Choroid plexus epithelial cell (primary cell): Measurements from ENCODE around the gene CENPX.
"Not testable (repeated sequence)": the region's sequence is repeated elsewhere in the genome, so short reads cannot be mapped to it uniquely, and the experiment has no call there.

ENCODE experiments used
- DNase-seq: peaks from one replicate; pipeline ENCODE4 v3.0.0-alpha.2; 2010; ENCODE audit warnings: low read depth
- H3K4me3 ChIP-seq: 2 replicates; pipeline ENCODE4 v1.5.1; 2011; ENCODE audit warnings: low read depth, mild to moderate bottlenecking, control low read depth, low read length, moderate library complexity
- CTCF ChIP-seq: conservative IDR thresholded peaks from 2 replicates; pipeline ENCODE4 v1.5.1; 2011; ENCODE audit warnings: low read depth, mild to moderate bottlenecking, control low read depth, inconsistent platforms, low read length, moderate library complexity

Gene CENPX

GRCh38 chr17:81983639-81984373, 38.9 kb downstream of the CENPX start:
- no peak for DNase-seq
- no peak overlapping the region for H3K4me3 ChIP-seq
- TF ChIP-seq CTCF = no peak

- no peak for DNase-seq
- no peak overlapping the region for H3K4me3 ChIP-seq
- no peak for TF ChIP-seq CTCF
Measured at GRCh38 chr17:81983011-81983638, 39.6 kb downstream of the CENPX start.

DNA sequence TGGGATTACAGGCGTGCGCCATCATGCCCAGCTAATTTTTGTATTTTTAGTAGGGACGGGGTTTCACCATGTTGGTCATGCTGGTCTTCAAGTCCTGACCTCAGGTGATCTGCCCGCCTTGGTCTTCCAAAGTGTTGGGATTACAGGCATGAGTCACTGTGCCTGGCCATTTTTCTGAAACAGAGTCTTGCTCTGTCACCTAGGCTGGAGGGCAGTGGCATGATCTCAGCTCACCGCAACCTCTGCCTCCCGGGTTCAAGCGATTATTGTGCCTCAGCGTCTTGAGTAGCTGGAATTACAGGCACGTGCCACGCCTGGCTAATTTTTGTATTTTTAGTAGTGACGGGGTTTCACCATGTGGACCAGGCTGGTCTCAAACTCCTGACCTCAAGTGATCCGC, 41.2 kb downstream of the CENPX start:
- not testable (repeated sequence) for DNase-seq, H3K4me3 ChIP-seq

GRCh38 chr17:81980707-81981343, 41.9 kb downstream of the CENPX start:
- no peak overlapping the region for H3K4me3 ChIP-seq
- TF ChIP-seq CTCF = no peak
- DNase-seq = no peak

GRCh38 chr17:81980122-81980521, 42.6 kb downstream of the CENPX start:
- DNase-seq = no peak
- H3K4me3 ChIP-seq = no peak overlapping the region
- TF ChIP-seq CTCF = no peak

GRCh38 chr17:81978524-81979298, 44.0 kb downstream of the CENPX start:
- H3K4me3 ChIP-seq = peak overlapping the region; percentile 82
- DNase-seq = no peak
- no peak for TF ChIP-seq CTCF

GRCh38 chr17:81977211-81977808, 45.4 kb downstream of the CENPX start, which contains the start of gene ASPSCR1:
Gene ASPSCR1 (plus strand): TSS chr17:81977629. CDS start chr17:81977647, 18 bp downstream.
- peak; percentile 95 for DNase-seq

More at GRCh38 chr17:81977211-81977808, 45.4 kb downstream of the CENPX start, which contains the start of gene ASPSCR1:
- H3K4me3 ChIP-seq = peak within 1 kb of the TSS; percentile 82
- TF ChIP-seq CTCF = no peak
